MM.1S (cell line): ENCODE data around the gene SRP14.

Source experiments
- CTCF ChIP-seq: fragments of 300-600 bp; sonication (generic); IDR thresholded peaks from 2 replicates; pipeline ENCODE4 v1.5.1; 2016; ENCODE audit warnings: antibody characterized with exemption, low read length, mixed read lengths
- EZH2 ChIP-seq: fragments of 300-600 bp; sonication (generic); optimal IDR thresholded peaks from 2 replicates; pipeline ENCODE3; 2017; ENCODE audit warnings: low read depth, mild to moderate bottlenecking, antibody characterized with exemption, low read length, mixed read lengths
- EZH2phosphoT487 ChIP-seq: fragments of 300-600 bp; sonication (generic); IDR thresholded peaks from 2 replicates; pipeline ENCODE4 v1.6.1; 2018; ENCODE audit warnings: antibody characterized with exemption, low read length

GRCh38 chr15:40084650-40085049, 45.7 kb upstream of the SRP14 start:
- TF ChIP-seq EZH2 (no peak), CTCF (no peak), EZH2phosphoT487 (no peak)
